SIG-M5 treated with dmso at 0.1 percent for 504 hours (cell line): Measurements from ENCODE around the gene CLK2.
A peak's percentile ranks its signal among the peaks of the same experiment; 100 is the strongest.
"Not testable (repeated sequence)": the region's sequence is repeated elsewhere in the genome, so short reads cannot be mapped to it uniquely, and the experiment has no call there.

ENCODE experiments used
- DNase-seq: peaks from one replicate; lab custom pipeline; 2025; ENCODE audit not compliant: unreplicated experiment; lab: John Stamatoyannopoulos, UW

Gene CLK2

DNA sequence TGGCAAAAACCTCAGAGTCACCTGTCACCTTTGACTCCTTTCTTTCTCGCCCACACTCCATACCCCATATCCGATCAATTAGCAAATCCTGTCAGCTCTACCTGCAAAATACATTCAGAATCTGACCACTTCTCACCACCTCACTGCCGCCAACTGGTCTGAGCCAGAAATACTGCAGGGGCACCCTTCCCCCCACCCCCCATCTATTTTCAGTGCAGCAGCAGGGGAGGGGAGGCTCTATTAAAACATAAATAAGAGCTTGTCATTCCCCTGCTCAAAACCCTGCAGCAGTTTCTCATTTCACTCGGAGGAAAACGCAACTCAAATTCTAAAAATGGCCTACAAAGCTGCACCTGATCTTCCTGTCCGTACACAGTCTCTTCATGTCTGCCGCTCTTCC lies 24.1 kb upstream of the CLK2 start:
- DNase-seq, result no peak

- DNase-seq, result no peak
Observed at GRCh38 chr1:155296661-155297060, 23.4 kb upstream of the CLK2 start.

GRCh38 chr1:155295942-155296267 lies 22.6 kb upstream of the CLK2 start:
- no peak for DNase-seq

- no peak for DNase-seq
Observed at GRCh38 chr1:155295183-155295941, 22.1 kb upstream of the CLK2 start.

DNA sequence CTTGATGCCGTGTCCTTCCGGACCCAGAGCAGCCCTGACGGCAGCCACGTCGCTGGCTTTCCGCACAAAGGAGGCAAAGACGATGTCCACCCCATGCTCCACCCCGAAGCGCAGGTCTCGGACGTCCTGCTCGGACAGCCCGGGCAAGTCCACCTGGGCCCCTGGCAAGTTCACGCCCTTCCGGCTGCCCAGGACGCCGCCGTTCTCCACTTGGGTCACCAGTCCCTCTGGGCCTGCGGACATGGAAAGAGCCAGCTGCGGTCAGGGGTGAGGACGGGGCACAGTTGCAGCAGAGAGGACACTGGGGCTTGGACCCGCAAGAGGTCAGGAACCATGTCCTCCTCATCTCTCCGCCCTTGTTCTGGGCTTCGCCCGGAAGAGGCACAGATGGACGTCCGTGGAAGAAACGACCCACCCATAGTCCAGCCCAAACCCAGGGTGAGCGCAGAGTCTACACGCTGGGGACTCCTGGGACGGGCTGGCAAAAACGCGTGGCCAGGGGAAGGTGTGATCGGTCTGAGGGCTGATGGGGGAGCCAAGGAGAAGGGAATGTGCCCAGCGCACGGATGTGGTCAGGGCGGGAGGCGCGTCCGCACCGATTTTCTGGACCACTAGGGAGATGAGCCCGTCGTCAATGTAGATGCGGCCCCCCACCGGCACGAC lies 21.3 kb upstream of the CLK2 start:
- DNase-seq, result no peak

- DNase-seq, result no peak
Observed at GRCh38 chr1:155293086-155293749, 19.9 kb upstream of the CLK2 start.

- DNase-seq, result not testable (repeated sequence)
Observed at GRCh38 chr1:155291006-155291405, 17.7 kb upstream of the CLK2 start.

DNA sequence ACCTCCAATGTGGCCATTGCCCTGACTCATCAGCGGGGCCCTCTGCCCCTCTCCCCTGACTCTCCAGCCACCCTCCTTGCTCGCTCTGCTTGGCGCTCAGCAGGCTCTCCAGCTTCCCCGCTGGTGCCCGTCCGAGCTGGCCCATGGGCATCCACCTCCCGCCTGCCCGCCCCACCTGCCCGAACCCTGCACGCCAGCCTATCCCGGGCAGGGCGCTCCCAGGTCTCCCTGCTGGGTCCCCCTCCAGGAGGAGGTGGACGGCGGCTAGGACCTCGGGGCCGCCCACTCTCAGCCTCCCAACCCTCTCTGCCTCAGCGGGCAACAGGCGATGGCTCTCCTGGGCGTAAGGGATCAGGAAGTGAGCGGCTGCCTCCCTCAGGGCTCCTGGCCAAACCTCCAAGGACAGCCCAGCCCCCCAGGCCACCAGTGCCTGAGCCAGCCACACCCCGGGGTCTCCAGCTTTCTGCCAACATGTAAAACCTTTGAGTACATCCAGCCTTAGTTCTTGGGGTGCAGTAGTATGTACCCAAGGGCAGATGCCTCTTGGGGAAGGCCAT lies 14.8 kb upstream of the CLK2 start:
- DNase-seq, result no peak

DNA sequence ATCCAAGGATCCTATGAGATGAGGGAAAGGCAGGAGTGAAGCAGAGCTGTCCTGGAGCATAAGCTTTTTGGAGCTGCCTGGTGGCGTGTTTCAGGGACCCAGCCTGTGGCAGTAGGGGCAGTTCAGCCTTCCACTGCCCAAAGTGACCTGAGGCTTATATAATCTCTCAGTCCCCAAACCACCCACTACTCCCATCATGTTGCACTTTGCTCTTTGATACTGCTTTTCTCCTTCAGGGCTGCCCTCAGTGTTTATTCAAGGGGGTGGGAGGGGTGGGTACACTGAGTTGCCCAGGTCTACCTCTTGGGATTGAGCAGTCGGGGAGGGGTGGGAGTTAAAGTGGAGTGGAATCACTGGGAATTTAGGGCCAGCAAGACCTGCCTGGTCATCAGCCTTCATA lies 13.2 kb upstream of the CLK2 start:
- no peak for DNase-seq

GRCh38 chr1:155285631-155286044 lies 12.3 kb upstream of the CLK2 start:
- no peak for DNase-seq

DNA sequence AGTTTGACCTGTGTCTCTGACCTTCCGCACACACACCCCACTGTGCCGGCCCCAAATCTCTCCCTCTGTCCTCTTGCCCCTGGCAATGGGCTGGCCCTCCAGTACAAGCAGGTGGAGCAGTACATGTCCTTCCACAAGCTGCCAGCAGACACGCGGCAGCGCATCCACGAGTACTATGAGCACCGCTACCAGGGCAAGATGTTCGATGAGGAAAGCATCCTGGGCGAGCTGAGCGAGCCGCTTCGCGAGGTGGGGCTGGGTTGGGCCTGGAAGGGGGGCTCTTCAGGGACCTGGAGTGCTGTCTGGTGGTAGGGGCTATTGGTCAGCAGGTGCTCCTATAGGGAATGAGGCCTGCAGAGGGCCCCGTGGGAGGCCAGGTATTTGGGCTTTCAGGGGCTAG lies 11.8 kb upstream of the CLK2 start:
- no peak for DNase-seq

DNA sequence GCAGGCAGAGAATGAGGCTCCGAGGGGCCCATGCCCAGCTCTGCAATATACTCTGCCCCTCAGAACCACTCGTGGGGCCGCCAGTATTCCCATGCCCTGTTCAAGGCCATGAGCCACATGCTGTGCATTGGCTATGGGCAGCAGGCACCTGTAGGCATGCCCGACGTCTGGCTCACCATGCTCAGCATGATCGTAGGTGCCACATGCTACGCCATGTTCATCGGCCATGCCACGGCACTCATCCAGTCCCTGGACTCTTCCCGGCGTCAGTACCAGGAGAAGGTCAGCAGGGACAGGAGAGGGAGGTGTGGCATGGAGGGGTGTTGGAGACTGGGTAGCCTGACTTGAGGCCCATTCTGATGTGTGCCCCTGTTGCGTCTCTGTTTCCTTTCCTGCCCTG lies 11.2 kb upstream of the CLK2 start:
- no peak for DNase-seq

DNA sequence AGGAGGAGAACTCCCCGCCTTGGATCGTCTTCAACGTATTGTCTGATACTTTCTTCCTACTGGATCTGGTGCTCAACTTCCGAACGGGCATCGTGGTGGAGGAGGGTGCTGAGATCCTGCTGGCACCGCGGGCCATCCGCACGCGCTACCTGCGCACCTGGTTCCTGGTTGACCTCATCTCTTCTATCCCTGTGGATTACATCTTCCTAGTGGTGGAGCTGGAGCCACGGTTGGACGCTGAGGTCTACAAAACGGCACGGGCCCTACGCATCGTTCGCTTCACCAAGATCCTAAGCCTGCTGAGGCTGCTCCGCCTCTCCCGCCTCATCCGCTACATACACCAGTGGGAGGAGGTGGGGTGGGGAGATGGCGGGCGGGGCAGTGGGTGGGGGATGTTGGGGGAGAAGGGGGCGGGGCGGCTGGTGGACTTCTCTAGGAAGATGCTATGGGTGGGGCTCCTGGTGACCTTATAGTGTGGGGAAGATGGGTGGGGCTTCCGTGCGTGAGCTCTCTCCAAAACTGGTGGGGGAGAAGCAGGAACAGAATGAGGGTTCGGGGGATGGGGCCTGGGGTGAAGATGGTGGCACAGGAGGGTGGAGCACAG lies 9.3 kb upstream of the CLK2 start:
- DNase-seq, result no peak

DNA sequence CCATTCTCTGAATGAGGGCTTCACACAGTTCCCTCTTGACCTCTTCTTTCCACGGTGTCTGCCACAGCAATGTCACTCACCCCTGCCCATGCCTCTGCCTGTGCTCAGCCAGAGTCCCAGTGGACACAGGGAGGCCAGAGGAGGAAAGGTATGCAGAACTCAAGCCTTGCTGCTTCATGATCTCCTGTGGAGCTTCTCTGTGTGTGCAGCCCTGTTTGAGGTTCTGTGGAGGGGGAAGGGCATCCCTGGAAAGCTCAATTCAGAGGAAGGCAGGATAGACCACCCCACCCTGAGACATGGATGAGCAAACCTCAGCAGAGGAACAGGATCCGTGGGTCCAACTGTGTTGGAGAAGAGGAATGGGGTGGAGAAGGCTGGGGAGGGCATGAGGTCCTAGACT lies 6.0 kb upstream of the CLK2 start:
- no peak for DNase-seq

DNA sequence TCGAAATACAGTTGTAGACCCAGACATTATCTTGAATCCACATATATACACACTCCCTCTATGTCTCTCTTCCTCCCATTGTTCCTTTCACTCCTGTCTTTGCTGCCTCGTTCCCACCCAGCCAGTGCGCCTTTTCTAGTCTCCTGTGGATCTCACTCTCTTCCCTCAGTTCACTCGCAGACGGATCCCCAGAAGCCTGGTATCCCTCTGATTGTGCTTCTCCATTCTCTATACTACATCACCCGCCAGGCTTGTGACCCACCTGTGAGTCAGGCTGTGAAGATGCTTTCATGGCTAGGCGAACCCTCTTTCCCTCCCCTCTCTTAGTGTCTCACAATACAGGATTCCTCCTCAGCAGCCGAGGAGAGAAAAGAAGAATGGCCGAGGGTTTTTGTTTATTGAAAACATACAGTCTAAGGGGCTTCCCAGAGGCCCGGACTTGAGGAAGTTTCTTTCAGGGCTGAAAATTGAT lies 5.4 kb upstream of the CLK2 start:
- no peak for DNase-seq

DNA sequence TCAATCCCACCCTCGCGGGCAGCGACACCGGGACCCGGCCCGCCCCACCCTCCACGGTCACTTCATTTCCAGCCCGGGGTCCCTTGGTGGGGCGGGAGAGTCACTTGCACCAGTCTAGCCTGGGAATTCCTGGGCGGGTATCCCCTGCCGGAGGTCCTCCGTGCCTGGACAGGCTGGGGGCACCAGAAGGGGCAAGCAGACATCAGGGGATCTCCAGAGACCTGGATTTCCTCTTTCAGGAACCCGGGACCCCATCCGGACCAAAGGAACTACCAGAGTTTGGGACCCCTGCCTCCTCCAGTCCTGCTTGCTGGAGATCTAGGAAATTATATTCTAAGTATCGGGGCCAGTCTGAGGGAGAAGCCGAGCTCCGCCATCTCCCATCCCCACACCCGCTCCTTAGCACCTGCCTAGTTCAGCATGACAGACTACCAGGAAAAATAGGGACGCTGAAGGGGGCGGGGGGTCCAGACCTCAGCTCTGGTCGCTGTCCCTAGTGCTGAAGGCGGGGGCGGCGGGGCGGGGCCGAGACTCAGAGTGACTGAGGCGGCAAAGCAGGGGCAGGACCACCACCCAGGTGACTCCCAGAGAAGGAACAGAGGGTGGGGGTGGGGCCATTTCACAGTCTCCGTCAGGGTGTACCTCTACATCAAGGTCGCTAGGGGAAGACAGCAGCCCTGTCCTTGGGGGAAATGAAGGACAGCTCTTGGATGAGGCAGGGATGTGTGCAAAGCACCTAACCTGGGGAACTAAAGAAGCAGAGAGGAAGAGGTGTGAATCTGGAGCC lies 4.8 kb upstream of the CLK2 start:
- peak; percentile 75 for DNase-seq

DNA sequence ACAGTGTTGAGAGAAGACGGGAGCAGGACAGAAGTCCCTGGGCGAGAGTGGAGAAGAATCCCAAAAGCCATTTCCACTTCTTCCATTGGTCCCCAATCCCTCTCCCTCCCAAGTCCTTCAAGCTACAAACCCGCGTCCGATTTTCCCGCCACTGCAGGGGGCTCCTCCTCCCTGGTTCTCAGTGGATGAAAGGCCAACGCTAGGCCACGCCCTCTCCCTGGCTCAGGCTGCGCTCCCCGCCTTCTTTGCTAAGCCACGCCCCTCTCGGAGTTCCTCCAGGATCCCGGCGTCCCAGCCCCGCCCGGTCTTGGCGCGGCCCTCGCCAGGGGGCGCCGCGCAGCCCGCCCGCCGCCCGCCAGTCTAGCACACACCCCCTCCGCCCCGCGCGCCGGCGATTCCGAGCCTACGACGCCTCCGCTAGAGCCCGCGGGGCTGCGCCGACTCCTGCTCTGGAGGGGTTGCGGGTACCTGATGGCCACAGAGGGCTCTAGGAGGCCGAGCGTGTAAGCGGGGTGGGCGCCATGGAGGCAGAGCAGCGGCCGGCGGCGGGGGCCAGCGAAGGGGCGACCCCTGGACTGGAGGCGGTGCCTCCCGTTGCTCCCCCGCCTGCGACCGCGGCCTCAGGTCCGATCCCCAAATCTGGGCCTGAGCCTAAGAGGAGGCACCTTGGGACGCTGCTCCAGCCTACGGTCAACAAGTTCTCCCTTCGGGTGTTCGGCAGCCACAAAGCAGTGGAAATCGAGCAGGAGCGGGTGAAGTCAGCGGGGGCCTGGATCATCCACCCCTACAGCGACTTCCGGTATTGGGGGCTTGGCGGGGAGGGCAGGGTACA lies 4.0 kb upstream of the CLK2 start, which contains the start of gene HCN3:
TSS of gene HCN3 (plus strand) at position 394 of the 832 bp plus-strand sequence. CDS start at position 522, 128 bp downstream.
- peak; percentile 98 for DNase-seq

DNA sequence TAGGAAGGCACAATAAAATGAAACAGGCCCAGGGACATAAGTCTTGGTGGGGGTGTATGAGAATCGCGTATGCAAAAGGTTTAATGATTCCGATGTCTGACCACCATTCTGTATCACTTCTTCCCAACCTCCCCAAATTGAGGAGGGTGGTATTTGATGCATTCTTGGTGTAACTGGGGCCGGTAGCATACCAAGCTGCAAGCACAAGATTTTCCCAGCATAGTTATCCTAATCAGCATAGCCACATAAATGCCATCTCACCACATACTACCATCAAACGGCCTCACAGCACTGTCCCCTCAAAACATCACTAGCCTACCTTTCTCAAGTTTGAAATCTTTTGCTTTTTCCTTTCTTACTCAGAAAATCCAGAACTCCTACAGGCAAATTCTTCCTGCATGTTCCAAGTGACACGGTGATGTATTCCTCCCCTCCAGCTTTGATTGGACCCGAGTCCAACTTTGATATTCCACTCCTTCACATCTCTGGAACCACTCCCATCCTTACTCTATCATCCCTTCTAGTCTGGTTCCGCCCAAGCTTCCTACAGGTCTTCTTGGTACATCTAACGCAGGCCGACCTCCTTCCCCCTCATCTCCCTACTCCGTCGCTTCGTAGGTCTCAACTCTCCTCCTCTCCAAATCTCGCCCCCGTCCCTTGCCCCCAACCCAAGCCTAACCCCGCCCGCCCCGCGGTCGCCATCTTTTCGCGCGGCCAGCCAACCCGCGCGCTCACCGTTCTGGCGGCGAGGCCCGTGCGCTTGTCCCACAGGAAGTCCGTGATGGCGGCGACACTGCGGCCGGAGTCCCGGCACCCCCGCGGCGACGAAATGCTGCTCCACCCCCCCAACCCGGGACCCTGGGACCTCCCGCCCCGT lies 600 bp downstream of the CLK2 start:
- DNase-seq, result peak; percentile 46

DNA sequence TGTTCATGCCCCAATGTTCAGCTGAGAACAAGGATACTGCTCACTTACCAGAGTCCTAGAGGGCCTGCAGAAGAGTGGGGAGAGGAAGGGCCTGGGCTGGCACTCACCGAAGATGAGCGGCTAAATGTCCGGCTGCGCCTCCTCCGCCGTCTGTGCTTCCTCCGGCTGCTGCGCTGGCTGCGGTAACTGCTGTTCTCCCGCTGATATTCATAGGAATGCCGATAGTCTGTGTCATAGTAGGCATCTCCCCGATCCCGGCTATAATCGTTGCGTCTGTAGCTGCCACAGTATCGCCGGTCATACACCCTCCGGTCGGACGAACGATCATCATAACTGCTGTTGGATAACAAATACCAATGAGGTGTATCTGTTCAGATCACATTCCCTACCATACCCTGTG lies 3.9 kb downstream of the CLK2 start:
- no peak for DNase-seq
